Peyer's patch (tissue), 4 donors: ENCODE measurements around the gene TM9SF1. TPM values are rescaled to one million over a fixed set of nuclear protein-coding genes. Genes with fewer than 3 reads are reported as not detected.

Source experiments
- DNase-seq, 3 donors: peaks; one replicate each; pipeline ENCODE4 v3.0.0-alpha.2; 2017 to 2019
- H3K27ac ChIP-seq, 4 donors: fragments of 200-600 bp; sonication (generic); one replicate each; pipeline ENCODE4 v1.5.1; 2016 to 2019
- H3K27me3 ChIP-seq, 2 donors: fragments of 200-600 bp; sonication (generic); one replicate each; pipeline ENCODE4 v1.5.1; 2019
- H3K36me3 ChIP-seq, 3 donors: fragments of 200-600 bp; sonication (generic); one replicate each; pipeline ENCODE4 v1.5.1; 2016 to 2019
- H3K4me1 ChIP-seq, 4 donors: fragments of 200-600 bp; sonication (generic); one replicate each; pipeline ENCODE4 v1.5.1; 2016 to 2019
- H3K4me3 ChIP-seq, 4 donors: fragments of 200-600 bp; sonication (generic); 1 replicate in 3 of 4; 2 replicates in 1 of 4; pipeline ENCODE4 v1.5.1; 2016 to 2019; ENCODE audit warnings: mild to moderate bottlenecking in 1 of 4
- H3K9me3 ChIP-seq, 4 donors: fragments of 200-600 bp; sonication (generic); one replicate each; pipeline ENCODE4 v1.5.1; 2016 to 2019; ENCODE audit warnings: mild to moderate bottlenecking in 1 of 4
- CTCF ChIP-seq, 6 experiments: fragments of 450-650 bp in 4 of 6; fragments of 200-600 bp in 2 of 6; sonication (generic) in 1 of 6; IDR thresholded peaks; one replicate each; pipeline ENCODE4 v1.5.1; 2017 to 2019; ENCODE audit warnings: antibody characterized with exemption in 6 of 6, mild to moderate bottlenecking in 3 of 6, moderate library complexity in 1 of 6
- POLR2A ChIP-seq, 2 donors: fragments of 450-650 bp; IDR thresholded peaks; one replicate each; pipeline ENCODE4 v1.5.1; 2017; ENCODE audit warnings: antibody characterized with exemption in 2 of 2, mild to moderate bottlenecking in 2 of 2, moderate library complexity in 2 of 2
- total RNA-seq, 4 donors: library from RNA; depleted of rRNA; stranded (reverse); fragments of >200 nt; gene quantifications; one replicate each; pipeline ENCODE4 v1.1.0, GENCODE V29; 2016

The TM9SF1 gene
- total RNA-seq, 4 donors from 2014 or later = 22.3 to 80.7 (median 49.8) TPM

GRCh38 chr14:24176599-24176998, 18.6 kb downstream of the TM9SF1 start:
- Histone ChIP-seq H3K27ac (no peak overlapping the region), H3K4me3 (no peak overlapping the region), H3K36me3 (peaks cover 0 to 56% (median 0%) of the 10 kb centered on the region in 3 donors), H3K9me3 (no peaks in the 10 kb centered on the region), H3K27me3 (no peaks in the 10 kb centered on the region), H3K4me1 (no peaks in the 10 kb centered on the region)
- no peak for TF ChIP-seq POLR2A (IDR thresholded peaks at IDR 0.05)
- no peak for TF ChIP-seq CTCF (IDR thresholded peaks at IDR 0.05)
- no peak for DNase-seq

- Histone ChIP-seq H3K9me3 (no peaks in the 10 kb centered on the region), H3K4me1 (no peaks in the 10 kb centered on the region), H3K27ac (peak overlapping the region in 1 of 4 donors; percentile 68), H3K36me3 (peaks cover 0 to 39% (median 0%) of the 10 kb centered on the region in 3 donors), H3K27me3 (no peaks in the 10 kb centered on the region), H3K4me3 (peak overlapping the region in 1 of 4 donors; percentile 58)
- TF ChIP-seq CTCF (IDR thresholded peaks at IDR 0.05) (no peak), POLR2A (IDR thresholded peaks at IDR 0.05) (no peak)
- DNase-seq = peak in 1 of 3 donors; percentile 48
Observed at GRCh38 chr14:24172871-24173281, 22.4 kb downstream of the TM9SF1 start.

GRCh38 chr14:24172261-24172860, 22.9 kb downstream of the TM9SF1 start:
- TF ChIP-seq POLR2A (IDR thresholded peaks at IDR 0.05) = no peak
- no peak for TF ChIP-seq CTCF (IDR thresholded peaks at IDR 0.05)
- Histone ChIP-seq H3K4me3 (peak overlapping the region; percentile 7 to 58 (median 38)), H3K36me3 (peaks cover 0 to 37% (median 0%) of the 10 kb centered on the region in 3 donors), H3K4me1 (no peaks in the 10 kb centered on the region), H3K9me3 (no peaks in the 10 kb centered on the region), H3K27ac (peak overlapping the region in 3 of 4 donors; percentile 10 to 68 (median 23)), H3K27me3 (no peaks in the 10 kb centered on the region)
- DNase-seq = no peak

- no peaks in the 10 kb centered on the region for H3K27me3 ChIP-seq
- H3K27ac ChIP-seq = peak within 1 kb of the TSS in 3 of 4 donors; percentile 10 to 68 (median 23)
- peak within 1 kb of the TSS; percentile 7 to 58 (median 38) for H3K4me3 ChIP-seq
- H3K4me1 ChIP-seq = no peaks in the 10 kb centered on the region
- H3K9me3 ChIP-seq = no peaks in the 10 kb centered on the region
- H3K36me3 ChIP-seq = peaks cover 0 to 37% (median 0%) of the 10 kb centered on the region in 3 donors
- TF ChIP-seq POLR2A (IDR thresholded peaks at IDR 0.05) = no peak
- TF ChIP-seq CTCF (IDR thresholded peaks at IDR 0.05) = no peak
- DNase-seq = peak; percentile 66 to 92 (median 90)
Observed at GRCh38 chr14:24171422-24172260, 23.6 kb downstream of the TM9SF1 start, which contains the start of gene REC8. TSS of gene REC8 (plus strand) at chr14:24172080. CDS start at chr14:24172553, 473 bp downstream.

GRCh38 chr14:24167469-24168114, 27.6 kb downstream of the TM9SF1 start:
- H3K36me3 ChIP-seq = peaks cover 0 to 70% (median 0%) of the 10 kb centered on the region in 3 donors
- H3K9me3 ChIP-seq = no peaks in the 10 kb centered on the region
- H3K4me1 ChIP-seq = peaks cover 0 to 15% (median 5%) of the 10 kb centered on the region in 4 donors
- no peak for DNase-seq
- no peak overlapping the region for H3K4me3 ChIP-seq
- TF ChIP-seq POLR2A (IDR thresholded peaks at IDR 0.05) (no peak), CTCF (IDR thresholded peaks at IDR 0.05) (no peak)
- no peaks in the 10 kb centered on the region for H3K27me3 ChIP-seq
- no peak overlapping the region for H3K27ac ChIP-seq
